Omental fat pad (tissue), 4 donors: ENCODE measurements around the gene TOP2B. TPM values are rescaled to one million over a fixed set of nuclear protein-coding genes. Genes with fewer than 3 reads are reported as not detected.

Experiments used
- ATAC-seq: fragments of 150-250 bp; one replicate; pipeline ENCODE4 v1.9.1; 2016; ENCODE audit warnings: mild to moderate bottlenecking, moderate library complexity; ENCODE audit not compliant: low FRiP score
- DNase-seq: peaks from one replicate; pipeline ENCODE4 v3.0.0-alpha.2; 2019; ENCODE audit warnings: low spot score
- CTCF ChIP-seq, 3 donors: fragments of 450-650 bp; IDR thresholded peaks; one replicate each; pipeline ENCODE4 v1.5.1; 2016 to 2017; ENCODE audit warnings: antibody characterized with exemption in 3 of 3, mild to moderate bottlenecking in 3 of 3, moderate library complexity in 2 of 3
- total RNA-seq, 4 donors: library from RNA; depleted of rRNA; stranded (reverse); fragments of >200 nt; gene quantifications; one replicate each; pipeline ENCODE4 v1.1.0, GENCODE V29; 2016

The TOP2B gene
- total RNA-seq, 4 donors from 2014 or later: 63.0 to 98.0 (median 64.3) TPM

GRCh38 chr3:25573386-25574171 is 91.1 kb downstream of the TOP2B start:
- no peak for TF ChIP-seq CTCF (IDR thresholded peaks at IDR 0.05)
- no peak for DNase-seq
- ATAC-seq: no peak

DNA sequence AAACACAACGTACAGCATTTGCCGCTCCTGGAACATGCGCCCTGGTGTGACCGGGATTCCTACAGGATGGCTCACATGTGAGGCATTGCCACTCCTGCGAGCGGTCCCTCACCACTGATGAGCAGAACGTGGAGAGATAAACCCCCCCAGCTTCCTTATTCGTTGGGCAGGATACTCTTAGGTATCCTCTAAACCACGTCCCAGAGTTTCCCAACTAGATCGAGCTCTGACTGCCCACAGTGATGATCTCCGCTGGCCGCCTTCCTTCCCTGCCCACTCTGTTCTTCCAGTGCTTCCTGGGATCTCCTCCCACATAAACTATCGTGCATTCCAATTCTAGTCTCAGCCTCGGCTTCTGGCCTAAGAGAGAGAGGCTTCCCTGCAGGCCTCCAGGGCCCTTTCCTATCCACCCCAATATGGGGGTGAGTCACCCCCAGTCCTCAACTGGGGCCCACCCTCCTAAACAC is 91.8 kb downstream of the TOP2B start:
- ATAC-seq (no peak), DNase-seq (no peak)
- TF ChIP-seq CTCF (IDR thresholded peaks at IDR 0.05): no peak

DNA sequence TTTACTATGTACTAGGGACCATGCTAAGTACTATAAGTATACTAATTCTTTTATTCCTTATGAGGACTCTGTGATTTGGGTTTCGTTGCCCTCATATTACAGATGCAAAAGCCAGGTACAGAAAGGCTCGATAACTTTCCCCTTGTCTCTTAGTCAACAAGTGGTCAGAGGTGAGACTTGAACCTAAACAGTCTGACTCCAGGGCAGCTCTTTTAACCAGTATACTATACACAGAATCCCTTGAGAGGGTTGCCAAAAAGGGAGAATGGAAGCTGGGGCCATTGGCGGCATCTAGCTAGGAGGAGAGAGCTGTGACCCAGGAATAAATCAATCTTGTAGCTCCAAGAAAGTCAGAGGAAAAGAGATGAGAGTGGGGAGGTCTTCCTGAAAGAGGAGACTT is 92.4 kb downstream of the TOP2B start:
- ATAC-seq: no peak
- no peak for DNase-seq
- no peak for TF ChIP-seq CTCF (IDR thresholded peaks at IDR 0.05)

GRCh38 chr3:25571285-25571684 is 93.4 kb downstream of the TOP2B start:
- no peak for DNase-seq
- TF ChIP-seq CTCF (IDR thresholded peaks at IDR 0.05): no peak
- ATAC-seq: no peak

DNA sequence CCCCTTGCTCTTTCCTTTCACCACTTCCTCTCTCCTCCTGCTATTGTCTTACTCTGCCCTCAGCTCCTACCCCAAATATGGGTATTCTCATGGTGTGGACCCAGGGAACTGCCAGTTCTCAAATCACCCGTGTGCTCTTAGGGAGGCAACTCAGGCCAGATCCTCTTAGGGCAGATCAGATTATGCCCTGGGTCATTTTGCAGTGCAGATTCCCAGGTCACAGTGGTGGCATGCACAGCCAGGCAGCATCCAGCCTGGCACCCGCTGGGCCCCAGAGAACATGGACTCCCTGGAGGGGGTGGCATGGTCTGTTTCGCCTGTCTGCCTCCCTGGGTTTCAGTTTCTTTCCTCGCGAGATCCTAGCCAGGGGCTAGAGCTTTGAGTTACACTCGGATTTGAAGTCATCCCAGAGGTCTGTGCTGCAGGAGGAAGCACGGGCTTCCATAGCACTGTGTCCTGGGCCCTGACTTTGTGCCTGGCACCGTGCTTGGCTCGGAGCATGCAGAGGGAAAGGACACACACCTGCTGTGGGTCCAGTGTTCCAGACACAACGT is 96.1 kb downstream of the TOP2B start:
- no peak for TF ChIP-seq CTCF (IDR thresholded peaks at IDR 0.05)
- ATAC-seq: no peak
- no peak for DNase-seq

- DNase-seq: no peak
- ATAC-seq: no peak
- no peak for TF ChIP-seq CTCF (IDR thresholded peaks at IDR 0.05)
These were observed 96.7 kb downstream of the TOP2B start for GRCh38 chr3:25567806-25568524.
